ENCODE results near the gene ZNF646. TPM values are rescaled to one million over a fixed set of nuclear protein-coding genes. Genes with fewer than 3 reads are reported as not detected.

ZNF646 gene
- total and polyA plus RNA-seq, 3 donors from 2014 or later = 68.9 to 80.3 (median 74.0) TPM

- intact Hi-C loops (cut with DNase I; ENCODE audit: low total_unique reads) = no loop called here
- Histone ChIP-seq H3K4me1 (no peaks in the 10 kb centered on the region), H3K9me3 (no peaks in the 10 kb centered on the region), H3K27ac (no peak overlapping the region), H3K36me3 (ENCODE audit: low read depth, missing control alignments) (no peaks in the 10 kb centered on the region), H3K27me3 (no peaks in the 10 kb centered on the region), H3K4me3 (no peak overlapping the region)
- 58 to 73% methylated on average over 2 of the region's 2 CpGs for WGBS, 2 donors
- no peak for DNase-seq
- TF ChIP-seq POLR2A (IDR thresholded peaks at IDR 0.05) = no peak
- no peak for TF ChIP-seq CTCF (IDR thresholded peaks at IDR 0.05)
Measured at GRCh38 chr16:31052114-31052513, 22.1 kb upstream of the ZNF646 start.

- WGBS, 2 donors = 84 to 94% methylated on average over 4 of the region's 4 CpGs
- intact Hi-C loops (cut with DNase I; ENCODE audit: low total_unique reads) = no loop called here
- TF ChIP-seq CTCF (IDR thresholded peaks at IDR 0.05) (no peak), POLR2A (IDR thresholded peaks at IDR 0.05) (no peak)
Measured at GRCh38 chr16:31055613-31056012, 18.6 kb upstream of the ZNF646 start.

GRCh38 chr16:31061126-31061812, 13.0 kb upstream of the ZNF646 start:
- no peak overlapping the region for H3K27ac ChIP-seq
- DNase-seq = no peak
- TF ChIP-seq CTCF (IDR thresholded peaks at IDR 0.05) (no peak), POLR2A (IDR thresholded peaks at IDR 0.05) (no peak)
- H3K4me1 ChIP-seq = peaks cover 8% of the 10 kb centered on the region
- H3K27me3 ChIP-seq = no peaks in the 10 kb centered on the region
- H3K4me3 ChIP-seq = peak overlapping the region; percentile 10 to 36
- 70 to 90% methylated on average over 12 to 42 of the region's 42 CpGs for WGBS, 2 donors
- H3K36me3 ChIP-seq (ENCODE audit: low read depth, missing control alignments) = no peaks in the 10 kb centered on the region
- intact Hi-C loops (cut with DNase I; ENCODE audit: low total_unique reads) = no loop called here
- H3K9me3 ChIP-seq = no peaks in the 10 kb centered on the region

More at GRCh38 chr16:31055613-31056012, 18.6 kb upstream of the ZNF646 start:
- DNase-seq = no peak
- Histone ChIP-seq H3K9me3 (no peaks in the 10 kb centered on the region), H3K27ac (no peak overlapping the region), H3K27me3 (no peaks in the 10 kb centered on the region), H3K4me3 (no peak overlapping the region), H3K4me1 (no peaks in the 10 kb centered on the region), H3K36me3 (ENCODE audit: low read depth, missing control alignments) (no peaks in the 10 kb centered on the region)

- peaks cover 8% of the 10 kb centered on the region for H3K4me1 ChIP-seq
- H3K27ac ChIP-seq = no peak overlapping the region
- WGBS, 2 donors = 78 to 84% methylated on average over 14 to 54 of the region's 54 CpGs
- intact Hi-C loops (cut with DNase I; ENCODE audit: low total_unique reads) = no loop called here
- H3K4me3 ChIP-seq = peak overlapping the region; percentile 10 to 36
- no peaks in the 10 kb centered on the region for H3K27me3 ChIP-seq
- no peak for DNase-seq
- no peaks in the 10 kb centered on the region for H3K36me3 ChIP-seq (ENCODE audit: low read depth, missing control alignments)
- no peak for TF ChIP-seq CTCF (IDR thresholded peaks at IDR 0.05)
- no peak for TF ChIP-seq POLR2A (IDR thresholded peaks at IDR 0.05)
- no peaks in the 10 kb centered on the region for H3K9me3 ChIP-seq
Measured at GRCh38 chr16:31061813-31062440, 12.3 kb upstream of the ZNF646 start.

Measured in testis (tissue), 3 donors.